NCI-H2227 (cell line): ENCODE results near the gene DENND1B.
"Not testable (repeated sequence)": the region's sequence is repeated elsewhere in the genome, so short reads cannot be mapped to it uniquely, and the experiment has no call there.

ENCODE experiments used
- DNase-seq: peaks from one replicate; lab custom pipeline; 2025; ENCODE audit not compliant: unreplicated experiment; lab: John Stamatoyannopoulos, UW

The DENND1B gene

GRCh38 chr1:197745911-197746310 is 29.4 kb downstream of the DENND1B start:
- DNase-seq: no peak

- DNase-seq: no peak
These were observed 30.3 kb downstream of the DENND1B start for GRCh38 chr1:197744979-197745378.

GRCh38 chr1:197743578-197743977 is 31.7 kb downstream of the DENND1B start:
- no peak for DNase-seq

- no peak for DNase-seq
These were observed 34.3 kb downstream of the DENND1B start for GRCh38 chr1:197740992-197741391.

- DNase-seq: no peak
These were observed 36.4 kb downstream of the DENND1B start for GRCh38 chr1:197738927-197739326.

- DNase-seq: peak; percentile 19
These were observed 37.4 kb downstream of the DENND1B start for GRCh38 chr1:197737916-197738315.

- DNase-seq: no peak
These were observed 38.6 kb downstream of the DENND1B start for GRCh38 chr1:197736685-197737084.

- no peak for DNase-seq
These were observed 39.8 kb downstream of the DENND1B start for GRCh38 chr1:197735461-197735860.

- peak; percentile 8 for DNase-seq
These were observed 42.0 kb downstream of the DENND1B start for GRCh38 chr1:197733324-197733723.

GRCh38 chr1:197732187-197732586 is 43.1 kb downstream of the DENND1B start:
- no peak for DNase-seq

- no peak for DNase-seq
These were observed 43.8 kb downstream of the DENND1B start for GRCh38 chr1:197731449-197731848.

GRCh38 chr1:197725976-197726375 is 49.3 kb downstream of the DENND1B start:
- DNase-seq: no peak

GRCh38 chr1:197725044-197725443 is 50.2 kb downstream of the DENND1B start:
- DNase-seq: peak; percentile 46

GRCh38 chr1:197715806-197716205 is 59.5 kb downstream of the DENND1B start:
- DNase-seq: no peak

GRCh38 chr1:197706601-197707000 is 68.7 kb downstream of the DENND1B start:
- no peak for DNase-seq

GRCh38 chr1:197705941-197706340 is 69.3 kb downstream of the DENND1B start:
- no peak for DNase-seq

GRCh38 chr1:197700688-197701087 is 74.6 kb downstream of the DENND1B start:
- DNase-seq: not testable (repeated sequence)

- no peak for DNase-seq
These were observed 78.9 kb downstream of the DENND1B start for GRCh38 chr1:197696372-197696771.

GRCh38 chr1:197695961-197696360 is 79.3 kb downstream of the DENND1B start:
- DNase-seq: no peak

GRCh38 chr1:197692965-197693364 is 82.3 kb downstream of the DENND1B start:
- no peak for DNase-seq

- DNase-seq: no peak
These were observed 83.5 kb downstream of the DENND1B start for GRCh38 chr1:197691816-197692215.

- DNase-seq: no peak
These were observed 85.2 kb downstream of the DENND1B start for GRCh38 chr1:197690074-197690473.

- no peak for DNase-seq
These were observed 87.0 kb downstream of the DENND1B start for GRCh38 chr1:197688233-197688632.
